Measurements from ENCODE around the gene SPG7.
"Not testable (repeated sequence)": the region's sequence is repeated elsewhere in the genome, so short reads cannot be mapped to it uniquely, and the experiment has no call there.

The SPG7 gene

DNA sequence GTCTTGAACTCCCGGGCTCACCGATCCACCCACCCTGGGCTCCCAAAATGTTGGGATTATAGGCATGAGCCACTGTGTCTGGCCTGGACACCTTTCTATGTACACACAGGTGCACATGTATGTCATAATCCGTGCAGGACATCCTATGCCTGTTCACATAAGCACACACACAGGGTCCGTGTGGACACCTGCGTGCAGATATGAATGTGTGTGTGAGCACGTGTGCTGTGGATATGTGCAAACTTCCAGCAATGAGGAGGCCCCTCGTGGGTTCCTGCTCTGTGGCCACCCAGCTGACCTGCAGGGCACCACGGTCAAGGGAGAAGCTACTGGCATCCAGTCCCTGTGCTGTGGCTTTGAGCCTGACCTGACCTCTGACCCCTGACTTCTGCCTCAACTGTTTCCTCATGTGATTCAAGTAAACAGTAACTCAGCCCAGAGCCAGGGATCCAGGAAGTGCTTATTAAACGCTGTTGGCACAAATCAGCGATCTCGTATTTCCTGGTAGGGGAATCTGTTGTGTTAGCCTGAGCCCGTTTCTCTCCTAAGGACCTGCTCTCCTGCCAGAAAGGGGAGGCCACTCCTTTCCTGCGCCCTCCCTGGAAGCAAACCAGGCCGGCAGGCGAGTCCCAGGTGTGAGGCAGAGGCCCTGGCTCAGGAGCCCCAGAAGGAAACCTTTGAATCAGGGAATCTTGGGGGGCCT is 73.8 kb downstream of the SPG7 start:
- no peak for DNase-seq

DNA sequence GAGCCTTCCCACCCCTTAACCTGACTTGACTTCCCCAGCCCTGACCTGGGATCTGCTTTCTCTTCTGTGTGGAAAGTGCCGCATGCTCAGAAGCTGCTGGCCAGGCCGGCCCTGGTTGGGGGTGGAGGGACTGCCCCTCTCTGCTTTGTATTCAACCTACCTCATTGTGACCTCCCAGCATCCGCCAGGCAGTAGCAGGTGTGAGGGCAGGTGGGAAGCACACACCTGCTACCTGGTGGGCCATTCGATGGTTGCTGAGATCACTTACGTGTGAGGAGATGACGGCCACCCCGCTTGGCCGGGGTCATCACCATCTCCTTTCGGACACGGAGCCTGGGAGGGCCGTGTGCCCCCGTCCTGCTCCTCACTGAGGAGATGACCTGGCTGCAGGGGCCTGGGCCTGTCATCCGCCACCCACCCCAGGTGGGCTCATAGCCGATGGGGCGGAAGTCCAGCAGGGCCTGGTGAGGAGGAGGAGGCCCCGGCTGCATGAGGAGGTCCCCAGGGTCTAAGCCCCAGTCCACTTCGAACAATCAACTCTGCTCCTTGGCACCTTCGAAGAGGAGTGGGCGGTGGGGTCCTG is 74.5 kb downstream of the SPG7 start:
- DNase-seq = no peak

DNA sequence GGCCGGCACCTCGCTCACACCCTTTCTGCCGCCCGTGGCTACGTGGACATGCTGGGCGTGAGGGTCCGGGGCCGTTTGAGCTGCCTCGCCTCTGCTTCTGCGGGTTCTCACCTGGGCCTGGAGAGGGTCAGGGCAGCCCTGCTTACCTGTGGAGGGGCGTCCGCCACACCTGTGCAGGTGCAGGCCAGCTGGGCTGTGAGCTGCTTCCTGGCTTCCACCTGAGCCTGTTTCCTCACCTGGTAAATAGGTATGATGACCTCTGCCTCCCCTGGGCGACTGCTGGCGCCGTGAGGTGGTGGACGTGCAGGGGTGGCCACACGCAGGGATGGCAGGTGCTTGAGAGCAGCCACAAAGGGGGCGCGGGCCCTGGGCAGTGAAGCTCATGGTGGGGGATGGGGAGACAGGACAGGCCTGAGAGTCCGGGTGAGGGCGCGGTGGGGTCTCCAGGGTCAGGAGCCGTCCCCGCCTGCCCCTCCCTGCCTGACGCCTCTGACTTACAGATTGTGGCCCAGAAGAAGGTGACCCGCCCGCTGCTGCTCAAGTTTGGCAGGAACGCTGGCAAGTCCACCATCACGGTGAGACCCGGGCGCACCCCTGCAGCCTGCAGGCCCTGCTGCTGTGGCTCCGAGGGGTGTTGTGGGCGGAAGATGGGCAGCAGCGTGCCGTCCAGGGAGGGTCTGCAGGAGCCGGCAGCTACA is 75.1 kb downstream of the SPG7 start:
- DNase-seq = no peak

DNA sequence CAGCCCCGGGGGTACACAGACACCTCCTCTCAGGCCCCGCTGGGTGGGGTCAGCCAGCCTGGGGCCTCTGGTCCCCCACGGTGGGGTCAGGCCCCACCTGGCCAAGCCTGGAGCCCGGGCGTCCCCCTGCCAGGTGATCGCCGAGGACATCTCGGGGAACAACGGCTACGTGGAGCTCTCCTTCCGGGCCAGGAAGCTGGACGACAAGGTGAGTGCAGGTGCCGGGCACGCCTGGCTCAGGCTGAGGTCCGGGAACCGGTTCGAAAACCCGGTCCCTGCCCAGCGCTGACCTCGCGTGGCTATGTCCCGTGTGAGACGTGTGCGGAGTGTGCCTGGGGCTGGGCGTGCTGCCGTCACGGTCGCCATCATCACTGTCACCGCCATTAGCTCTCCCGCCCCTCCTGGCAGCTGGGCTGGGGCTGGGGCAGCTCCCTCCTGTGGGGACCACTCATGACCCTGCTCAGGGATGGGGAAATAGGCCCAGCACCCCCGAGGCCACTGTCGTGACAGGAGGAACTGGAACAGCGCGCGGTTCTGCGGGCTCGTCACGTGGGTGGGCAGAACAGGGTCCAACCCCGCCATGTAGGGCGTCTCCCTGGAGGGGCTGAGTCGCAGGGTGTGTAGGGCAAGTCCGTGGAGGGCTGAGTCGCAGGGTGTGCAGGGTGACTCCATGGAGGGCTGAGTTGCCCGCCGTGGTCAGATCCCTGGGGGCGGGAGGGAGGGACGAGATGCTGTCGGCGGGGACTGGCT is 75.9 kb downstream of the SPG7 start:
- DNase-seq = no peak

DNA sequence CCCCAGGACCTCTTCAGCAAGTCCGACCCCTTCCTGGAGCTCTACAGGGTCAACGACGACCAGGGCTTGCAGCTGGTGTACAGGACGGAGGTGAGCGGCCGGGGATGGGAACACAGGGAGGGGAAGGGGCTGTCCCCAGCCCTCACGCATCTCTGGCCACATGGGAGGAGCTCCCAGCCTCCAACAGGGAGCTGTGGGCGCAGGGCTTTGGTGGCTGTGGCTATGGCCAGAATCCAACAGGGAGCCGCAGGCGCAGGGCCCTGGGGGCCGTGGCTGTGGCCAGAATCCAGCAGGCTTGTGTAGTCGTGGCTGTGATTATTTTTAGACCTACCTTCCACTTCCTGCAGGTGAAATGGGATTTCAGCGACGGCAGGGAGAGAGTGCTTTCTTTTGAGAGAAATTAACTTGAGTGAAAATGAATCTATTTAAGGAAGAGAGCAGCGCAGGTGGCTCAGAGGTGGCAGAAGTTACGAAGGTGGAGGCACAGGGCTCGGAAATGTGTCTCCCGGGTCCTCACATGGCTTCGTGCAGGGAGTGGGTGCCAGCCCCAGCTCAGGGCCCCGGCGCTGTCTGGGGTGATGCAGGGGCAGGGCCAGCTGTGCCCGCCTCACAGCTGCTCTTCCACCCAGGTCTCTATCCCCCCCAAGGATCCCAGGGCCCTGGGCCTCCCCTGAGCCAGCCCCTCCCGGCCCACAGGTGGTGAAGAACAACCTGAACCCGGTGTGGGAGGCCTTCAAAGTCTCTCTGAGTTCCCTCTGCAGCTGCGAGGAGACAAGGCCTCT is 76.8 kb downstream of the SPG7 start:
- DNase-seq = no peak

DNA sequence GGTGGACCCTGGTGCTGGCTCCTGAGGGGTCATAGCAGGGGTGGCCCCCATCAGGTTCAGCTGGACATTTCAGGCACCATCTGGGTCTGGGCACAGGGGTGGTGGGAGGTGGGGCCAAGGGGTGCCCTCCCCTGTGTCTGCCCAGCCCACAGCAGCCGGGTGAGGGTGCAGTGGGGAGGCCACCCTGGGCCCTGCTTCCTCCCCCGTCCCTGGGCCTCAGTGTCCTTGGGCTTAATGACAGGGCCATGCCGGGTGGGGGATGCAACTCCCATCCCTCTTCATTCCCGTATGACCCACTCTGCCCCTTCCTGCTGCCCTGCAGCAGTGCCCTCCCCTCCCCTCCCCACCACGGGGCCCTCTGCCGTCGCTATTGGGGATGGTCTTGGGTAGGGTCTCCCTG is 78.0 kb downstream of the SPG7 start:
- DNase-seq = no peak

DNA sequence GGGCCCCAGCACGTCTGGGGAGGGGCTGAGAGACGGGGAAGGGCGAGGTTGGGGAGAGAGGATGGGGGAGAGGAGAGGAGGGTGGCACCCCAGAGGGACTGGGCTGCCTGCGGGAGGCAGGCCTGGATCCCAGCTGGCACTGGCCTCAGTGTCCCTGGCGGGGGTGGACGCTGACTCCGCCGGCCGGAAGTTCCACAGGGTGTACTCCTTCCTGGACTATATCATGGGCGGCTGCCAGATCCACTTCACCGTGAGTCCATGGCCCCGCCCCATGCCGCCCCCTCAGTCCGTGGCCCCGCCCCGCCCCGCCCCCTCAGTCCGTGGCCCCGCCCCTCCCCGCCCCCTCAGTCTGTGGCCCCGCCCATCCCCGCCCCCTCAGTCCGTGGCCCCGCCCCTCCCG is 78.7 kb downstream of the SPG7 start:
- DNase-seq = no peak

DNA sequence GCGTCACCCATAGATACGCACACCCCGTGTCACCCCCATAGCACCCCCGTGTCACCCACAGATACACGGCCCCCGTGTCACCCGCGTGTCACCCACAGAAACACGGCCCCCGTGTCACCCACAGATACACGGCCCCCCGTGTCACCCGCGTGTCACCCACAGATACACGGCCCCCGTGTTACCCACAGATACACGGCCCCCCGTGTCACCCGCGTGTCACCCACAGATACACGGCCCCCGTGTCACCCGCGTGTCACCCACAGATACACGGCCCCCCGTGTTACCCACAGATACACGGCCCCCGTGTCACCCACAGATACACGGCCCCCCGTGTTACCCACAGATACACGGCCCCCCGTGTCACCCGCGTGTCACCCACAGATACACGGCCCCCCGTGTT is 79.5 kb downstream of the SPG7 start:
- DNase-seq = not testable (repeated sequence)

DNA sequence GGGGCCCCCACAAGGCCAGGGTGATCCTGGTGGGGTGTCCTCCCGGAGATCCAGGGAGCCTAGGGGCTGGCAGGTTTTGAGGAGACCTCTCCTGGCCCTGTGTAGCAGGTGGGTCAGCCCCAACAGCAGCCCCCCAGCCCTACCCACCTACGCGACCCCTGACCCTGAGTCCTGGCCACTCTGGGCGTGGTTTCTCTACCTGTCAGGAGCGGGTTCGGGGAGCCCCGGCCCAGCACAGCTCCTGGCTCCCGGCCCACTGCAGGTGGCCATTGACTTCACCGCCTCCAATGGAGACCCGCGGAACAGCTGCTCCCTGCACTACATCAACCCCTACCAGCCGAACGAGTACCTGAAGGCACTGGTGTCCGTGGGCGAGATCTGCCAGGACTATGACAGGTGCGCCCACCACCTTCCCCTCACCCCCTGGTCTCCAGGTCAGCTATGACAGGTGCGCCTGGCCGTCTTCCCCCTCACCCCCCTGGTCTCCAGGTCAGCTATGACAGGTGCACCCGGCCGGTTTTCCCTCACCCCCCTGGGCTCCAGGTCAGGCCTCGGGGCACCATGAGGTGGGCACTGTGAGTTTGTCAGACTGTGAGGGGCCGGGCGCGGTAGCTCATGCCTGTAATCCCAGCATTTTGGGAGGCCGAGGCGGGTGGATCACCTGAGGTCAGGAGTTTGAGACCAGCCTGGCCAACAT is 80.4 kb downstream of the SPG7 start:
- DNase-seq = no peak

DNA sequence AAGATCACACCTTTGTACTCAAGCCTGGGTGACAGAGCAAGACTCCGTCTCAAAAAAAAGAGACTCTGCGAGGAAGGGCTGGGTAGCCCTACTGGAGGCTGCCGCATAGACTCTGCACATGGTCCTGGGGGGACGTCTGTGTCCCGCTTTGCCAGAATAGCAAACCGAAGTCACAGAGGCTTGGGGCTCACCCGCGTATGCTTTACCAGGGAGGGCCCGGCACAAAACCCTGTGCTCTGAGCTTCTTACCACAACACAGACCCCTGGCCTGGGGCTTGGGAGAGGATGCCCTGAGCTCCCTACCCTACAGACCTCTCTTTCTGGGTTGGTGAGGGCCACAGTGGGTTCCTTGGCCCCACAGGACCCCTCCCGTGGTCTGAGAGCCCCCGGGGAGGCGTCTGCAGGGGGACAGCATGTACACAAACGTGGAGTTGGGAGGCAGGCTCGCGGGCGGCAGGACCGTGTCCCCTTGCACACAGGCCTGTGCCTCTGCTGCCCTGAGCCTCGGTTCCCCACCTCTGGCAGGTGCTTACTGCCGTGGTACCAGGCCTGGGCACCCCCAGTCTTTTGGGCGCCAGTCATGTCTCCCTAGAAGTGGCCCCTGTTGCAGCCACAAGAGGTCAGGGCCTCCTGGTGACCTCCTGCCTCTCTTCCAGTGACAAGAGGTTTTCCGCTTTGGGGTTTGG is 81.2 kb downstream of the SPG7 start:
- DNase-seq = no peak

DNA sequence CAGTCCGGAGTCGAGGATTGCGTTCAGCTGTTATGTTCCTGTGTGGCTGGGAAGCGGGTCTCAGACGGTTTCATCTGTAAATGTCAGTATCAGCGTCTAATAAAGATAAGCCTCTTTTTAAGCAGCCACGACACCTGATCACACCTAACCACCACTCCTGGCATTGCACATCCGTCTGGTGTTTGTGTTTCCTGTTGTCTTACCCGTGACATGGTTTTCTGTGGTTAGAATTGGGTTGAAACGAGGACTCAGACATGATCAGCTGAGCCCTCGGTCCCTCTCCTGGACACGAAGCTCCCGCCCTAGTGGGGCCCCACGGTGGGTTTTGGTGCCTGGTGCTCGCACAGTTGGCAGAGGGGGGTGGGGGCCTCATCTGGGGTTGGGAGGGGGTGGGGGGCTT is 85.6 kb downstream of the SPG7 start:
- peak; percentile 36 to 37 for DNase-seq

DNA sequence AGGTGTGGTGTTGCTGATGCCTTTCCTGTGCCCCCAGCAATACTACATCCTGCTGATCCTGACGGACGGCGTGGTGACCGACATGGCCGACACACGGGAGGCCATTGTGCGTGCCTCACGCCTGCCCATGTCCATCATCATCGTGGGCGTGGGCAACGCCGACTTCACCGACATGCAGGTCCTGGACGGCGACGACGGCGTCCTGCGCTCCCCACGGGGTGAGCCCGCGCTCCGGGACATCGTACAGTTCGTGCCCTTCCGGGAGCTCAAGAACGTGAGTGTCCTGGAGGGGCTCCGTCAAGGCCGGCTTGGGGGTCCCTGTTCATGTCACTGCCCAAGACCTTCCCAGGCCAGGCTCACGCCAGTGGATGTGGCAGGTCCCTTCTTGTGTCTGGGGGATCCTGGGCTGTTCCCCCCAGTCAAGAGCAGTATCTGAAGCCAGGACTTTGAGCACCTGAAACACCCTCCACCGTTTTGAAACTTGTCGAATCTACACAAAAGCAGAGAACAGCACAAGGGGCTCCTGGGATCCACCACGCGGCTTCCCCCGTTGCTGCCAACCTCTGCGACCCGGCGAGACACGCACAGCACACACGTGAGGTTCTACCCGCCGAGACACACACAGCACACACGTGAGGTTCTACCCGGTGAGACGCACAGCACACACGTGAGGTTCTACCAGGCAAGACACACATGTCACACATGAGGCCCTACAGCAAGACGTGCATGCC is 87.3 kb downstream of the SPG7 start:
- DNase-seq = no peak

DNA sequence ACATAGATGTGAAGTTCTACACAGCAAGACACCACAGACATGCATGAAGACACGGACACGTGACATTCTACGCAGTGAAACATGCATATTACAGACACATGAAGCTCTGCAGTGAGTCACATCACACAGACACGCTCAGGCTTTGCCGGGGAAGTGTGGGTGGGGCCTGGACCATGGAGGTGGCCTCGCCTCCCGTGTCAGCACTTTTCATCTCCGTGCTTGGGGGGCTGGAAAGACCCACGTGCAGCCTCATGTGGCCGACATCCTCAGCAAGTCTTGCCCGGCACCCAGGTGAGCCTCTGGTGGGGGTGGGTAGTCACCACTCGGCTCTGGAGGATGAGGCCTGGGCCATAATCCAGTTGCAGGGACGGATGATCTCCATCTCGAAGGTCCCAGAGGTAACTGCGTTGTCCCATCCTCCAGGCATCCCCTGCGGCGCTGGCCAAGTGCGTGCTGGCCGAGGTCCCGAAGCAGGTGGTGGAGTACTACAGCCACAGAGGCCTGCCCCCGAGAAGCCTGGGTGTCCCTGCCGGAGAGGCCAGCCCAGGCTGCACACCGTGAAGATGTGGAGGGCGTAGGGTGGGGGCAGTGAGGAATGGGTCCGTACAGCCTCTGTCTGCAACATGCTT is 88.0 kb downstream of the SPG7 start:
- DNase-seq = no peak

DNA sequence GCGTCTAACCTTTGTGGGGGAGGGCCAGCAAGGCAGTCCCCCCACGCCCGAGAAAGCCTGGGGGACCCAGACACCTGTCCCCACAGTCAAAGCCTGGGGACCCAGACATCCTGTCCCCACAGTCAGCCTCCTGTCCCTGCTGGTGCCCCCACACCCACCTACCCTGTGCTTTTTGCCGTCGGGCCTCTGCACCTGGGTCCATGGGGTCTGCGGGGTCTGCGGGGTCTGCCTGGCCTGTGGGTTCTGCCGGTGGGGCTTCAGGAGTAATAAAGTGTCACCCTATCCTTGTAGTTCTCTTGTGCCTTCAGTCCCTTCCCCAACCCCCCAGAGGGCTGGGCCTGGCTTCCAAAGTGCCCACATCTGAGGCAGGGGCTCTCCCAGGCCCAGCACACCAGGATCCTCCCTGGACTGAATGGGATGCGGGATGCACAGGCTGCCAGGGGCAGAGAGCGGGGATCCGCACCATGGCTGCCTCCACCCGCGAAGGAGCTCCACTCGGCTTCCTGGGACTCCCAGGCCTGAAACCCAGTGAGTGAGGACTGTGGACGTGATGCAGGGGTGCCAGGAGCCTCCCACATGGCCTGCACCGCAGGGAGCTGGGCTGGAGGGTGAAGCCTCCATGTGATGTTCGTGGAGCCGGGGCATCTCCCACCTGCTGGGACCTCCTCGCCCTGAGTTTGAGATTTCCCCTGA is 88.9 kb downstream of the SPG7 start:
- DNase-seq = no peak

DNA sequence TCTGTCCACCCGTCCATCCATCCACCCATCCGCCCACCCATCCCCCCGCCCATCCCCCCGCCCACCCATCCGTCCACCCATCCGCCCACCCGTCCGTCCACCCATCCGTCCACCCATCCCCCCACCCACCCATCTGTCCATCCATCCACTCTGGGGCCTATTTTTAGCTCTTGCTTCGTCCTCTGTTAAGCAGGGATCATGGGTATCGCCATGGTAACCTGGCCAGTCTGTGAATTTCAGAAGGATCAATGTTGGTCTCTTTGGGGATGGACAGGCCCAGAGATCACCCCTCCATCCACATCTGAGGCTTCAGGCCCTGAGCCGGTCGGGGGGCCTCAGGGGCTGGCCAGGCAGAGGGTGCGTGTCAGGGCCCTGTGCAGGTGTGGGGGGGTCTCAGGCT is 90.0 kb downstream of the SPG7 start:
- DNase-seq = no peak

DNA sequence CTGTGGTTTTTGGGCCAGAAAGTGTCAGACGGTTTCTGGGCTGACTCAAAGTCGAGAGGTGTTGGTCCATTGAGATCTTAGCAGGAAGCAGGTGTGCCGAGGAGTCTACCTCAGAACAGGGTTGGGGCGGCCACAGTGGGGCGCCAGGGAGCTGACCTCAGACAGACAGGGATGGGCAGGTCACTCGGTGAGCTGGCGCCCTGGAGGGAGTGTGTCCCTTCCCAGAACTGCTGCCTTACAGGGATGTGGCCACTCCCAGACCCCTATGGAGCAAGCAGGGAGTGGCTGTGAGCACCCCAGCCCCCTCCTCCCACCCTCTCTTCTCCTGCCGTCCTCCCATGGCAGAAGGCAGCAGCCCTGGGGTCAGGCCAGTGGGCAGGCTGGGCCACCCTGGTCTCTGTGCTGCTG is 91.3 kb downstream of the SPG7 start:
- peak in 1 of 2 donors; percentile 28 for DNase-seq

DNA sequence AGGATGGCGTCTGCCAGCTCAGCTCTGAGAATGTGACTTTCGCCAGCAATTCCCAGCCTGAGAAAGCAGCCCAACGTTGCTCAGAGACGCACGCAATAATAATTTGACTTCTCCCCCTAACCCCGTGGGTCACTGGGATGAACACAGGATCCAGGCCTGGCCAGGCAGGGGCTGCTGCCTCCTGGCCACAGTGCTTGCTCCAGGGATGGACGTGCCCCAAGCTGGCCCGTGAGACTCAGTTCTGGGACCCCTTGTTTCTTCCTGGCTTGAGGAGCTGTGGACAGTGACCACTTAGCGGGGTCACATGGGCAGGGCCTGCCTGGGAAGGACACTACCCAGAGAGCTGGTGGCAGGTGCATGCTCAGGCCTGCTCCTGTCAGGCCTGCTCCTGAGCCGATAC is 91.7 kb downstream of the SPG7 start:
- no peak for DNase-seq

DNA sequence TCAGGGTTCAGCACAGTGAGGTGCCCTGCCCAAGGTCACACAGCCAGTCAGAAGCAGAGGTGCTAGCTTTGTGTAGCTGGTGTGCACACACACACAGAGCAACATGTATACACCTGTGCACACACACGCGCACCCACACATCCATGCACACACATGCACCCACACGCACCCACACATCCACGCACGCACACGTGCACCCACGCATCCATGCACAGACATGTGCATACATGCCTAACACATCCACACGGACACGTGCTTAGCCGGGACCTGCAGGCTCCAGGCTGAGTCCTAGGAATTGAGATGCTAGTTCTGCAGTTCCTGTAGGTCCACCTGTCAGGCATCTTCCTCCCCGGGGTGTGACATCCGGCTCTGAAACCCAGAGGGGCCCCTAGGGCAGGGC is 92.2 kb downstream of the SPG7 start:
- DNase-seq = no peak

DNA sequence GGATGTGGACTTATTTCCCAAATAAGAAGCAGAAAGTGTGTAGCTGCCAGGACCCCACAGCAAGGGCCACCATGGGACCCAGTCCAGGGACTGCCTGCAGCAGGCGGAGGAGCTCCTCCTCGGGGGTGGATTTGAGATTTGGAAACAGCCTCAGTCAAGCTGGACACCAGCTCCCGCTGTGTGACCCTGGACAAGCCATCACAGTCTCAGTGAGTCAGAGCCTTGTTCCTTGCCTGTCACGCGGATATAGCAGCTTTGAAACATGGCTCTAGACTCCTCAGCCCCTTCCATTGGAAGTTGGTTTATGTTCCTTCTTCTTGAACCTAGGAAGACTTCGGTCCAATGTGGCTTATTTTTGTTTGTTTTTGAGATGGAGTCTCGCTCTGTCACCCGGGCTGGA is 92.8 kb downstream of the SPG7 start:
- DNase-seq = no peak

DNA sequence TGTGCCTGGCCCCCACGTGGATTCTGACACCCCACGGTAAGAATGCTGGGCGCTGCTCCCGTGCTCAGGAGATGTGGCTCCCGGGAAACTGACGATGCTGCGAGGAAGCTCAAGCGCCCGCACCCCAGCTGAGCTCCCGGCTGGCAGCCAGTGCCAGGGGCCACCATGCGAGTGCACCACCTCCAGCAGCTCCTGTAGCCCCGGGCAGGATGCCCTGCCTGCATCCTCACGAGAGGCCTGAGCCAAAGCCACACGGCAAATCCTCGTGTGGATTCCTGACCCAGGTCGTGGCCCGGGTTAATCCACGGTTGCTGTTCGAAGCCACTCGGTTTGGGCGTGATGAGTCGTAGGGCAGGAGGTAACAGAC is 93.7 kb downstream of the SPG7 start:
- DNase-seq = no peak
